Measurements from ENCODE around the gene CHD9.

Gene CHD9

GRCh38 chr16:53053967-53054669 is 673 bp upstream of the CHD9 start:
- Histone ChIP-seq H3K9me2 (replicated peaks; ENCODE audit: low read depth, low read length) (no peaks in the 10 kb centered on the region), H4K20me1 (ENCODE audit: insufficient read depth, low read length, poor library complexity, severe bottlenecking) (no peaks in the 10 kb centered on the region), H3K79me2 (ENCODE audit: insufficient read depth, low read length) (peaks cover 23% of the 10 kb centered on the region), H2AFZ (ENCODE audit: low read length) (peak overlapping the region; percentile 99), H3K27me3 (ENCODE audit: insufficient read depth, low read length, poor library complexity, severe bottlenecking) (no peaks in the 10 kb centered on the region), H3K4me2 (ENCODE audit: low read depth, low read length, poor library complexity, severe bottlenecking) (peak overlapping the region; percentile 88), H3K36me3 (ENCODE audit: insufficient read depth, low read length) (no peaks in the 10 kb centered on the region), H3K9me3 (ENCODE audit: insufficient read depth, low read depth, low read length) (no peaks in the 10 kb centered on the region), H3K4me1 (ENCODE audit: insufficient read depth, low read length, poor library complexity, severe bottlenecking) (peaks cover 26% of the 10 kb centered on the region), H3F3A (ENCODE audit: low read depth) (no peaks in the 10 kb centered on the region), H3K4me3 (ENCODE audit: low read length, poor library complexity, severe bottlenecking) (peak overlapping the region; percentile 83), H3K9ac (ENCODE audit: low read depth, low read length, poor library complexity, severe bottlenecking) (peak overlapping the region; percentile 90)
- TF ChIP-seq EZH2phosphoT487 (IDR thresholded peaks at IDR 0.05; ENCODE audit: borderline replicate concordance) (no peak), CTCF (conservative IDR thresholded peaks at IDR 0.05; ENCODE audit: low read length) (no peak)

- peak overlapping the region; percentile 83 for H3K4me3 ChIP-seq (ENCODE audit: low read length, poor library complexity, severe bottlenecking)
- H3K9me3 ChIP-seq (ENCODE audit: insufficient read depth, low read depth, low read length): no peaks in the 10 kb centered on the region
- H4K20me1 ChIP-seq (ENCODE audit: insufficient read depth, low read length, poor library complexity, severe bottlenecking): no peaks in the 10 kb centered on the region
- H3F3A ChIP-seq (ENCODE audit: low read depth): no peaks in the 10 kb centered on the region
- no peaks in the 10 kb centered on the region for H3K9me2 ChIP-seq (replicated peaks; ENCODE audit: low read depth, low read length)
- H3K9ac ChIP-seq (ENCODE audit: low read depth, low read length, poor library complexity, severe bottlenecking): peak overlapping the region; percentile 90
- peak overlapping the region; percentile 88 for H3K4me2 ChIP-seq (ENCODE audit: low read depth, low read length, poor library complexity, severe bottlenecking)
- peaks cover 23% of the 10 kb centered on the region for H3K79me2 ChIP-seq (ENCODE audit: insufficient read depth, low read length)
- no peaks in the 10 kb centered on the region for H3K36me3 ChIP-seq (ENCODE audit: insufficient read depth, low read length)
- H2AFZ ChIP-seq (ENCODE audit: low read length): peak overlapping the region; percentile 99
- H3K27me3 ChIP-seq (ENCODE audit: insufficient read depth, low read length, poor library complexity, severe bottlenecking): no peaks in the 10 kb centered on the region
- TF ChIP-seq EZH2phosphoT487 (IDR thresholded peaks at IDR 0.05; ENCODE audit: borderline replicate concordance): no peak
- no peak for TF ChIP-seq CTCF (conservative IDR thresholded peaks at IDR 0.05; ENCODE audit: low read length)
- peaks cover 26% of the 10 kb centered on the region for H3K4me1 ChIP-seq (ENCODE audit: insufficient read depth, low read length, poor library complexity, severe bottlenecking)
Observed at GRCh38 chr16:53055541-53056391, 975 bp downstream of the CHD9 start.

GRCh38 chr16:53056392-53056881 is 1.6 kb downstream of the CHD9 start:
- Histone ChIP-seq H2AFZ (ENCODE audit: low read length) (no peak overlapping the region), H3K79me2 (ENCODE audit: insufficient read depth, low read length) (peaks cover 23% of the 10 kb centered on the region), H3K4me1 (ENCODE audit: insufficient read depth, low read length, poor library complexity, severe bottlenecking) (peaks cover 26% of the 10 kb centered on the region), H3K4me3 (ENCODE audit: low read length, poor library complexity, severe bottlenecking) (peak overlapping the region; percentile 83), H3K36me3 (ENCODE audit: insufficient read depth, low read length) (no peaks in the 10 kb centered on the region), H3K9me2 (replicated peaks; ENCODE audit: low read depth, low read length) (no peaks in the 10 kb centered on the region), H3K27me3 (ENCODE audit: insufficient read depth, low read length, poor library complexity, severe bottlenecking) (no peaks in the 10 kb centered on the region), H3K9ac (ENCODE audit: low read depth, low read length, poor library complexity, severe bottlenecking) (peak overlapping the region; percentile 90), H3K9me3 (ENCODE audit: insufficient read depth, low read depth, low read length) (no peaks in the 10 kb centered on the region), H3F3A (ENCODE audit: low read depth) (no peaks in the 10 kb centered on the region), H3K4me2 (ENCODE audit: low read depth, low read length, poor library complexity, severe bottlenecking) (peak overlapping the region; percentile 88), H4K20me1 (ENCODE audit: insufficient read depth, low read length, poor library complexity, severe bottlenecking) (no peaks in the 10 kb centered on the region)
- TF ChIP-seq CTCF (conservative IDR thresholded peaks at IDR 0.05; ENCODE audit: low read length) (no peak), EZH2phosphoT487 (IDR thresholded peaks at IDR 0.05; ENCODE audit: borderline replicate concordance) (no peak)
